ENCODE measurements around the gene DOCK2.
A peak's percentile ranks its signal among the peaks of the same experiment; 100 is the strongest.

The DOCK2 gene

GRCh38 chr5:169908864-169909263 is 271.8 kb downstream of the DOCK2 start:
- no peaks in the 10 kb centered on the region for H3K27me3 ChIP-seq (ENCODE audit: insufficient read depth, poor library complexity, severe bottlenecking)
- no peak for TF ChIP-seq CTCF (IDR thresholded peaks at IDR 0.05; ENCODE audit: poor library complexity, severe bottlenecking)
- no peak overlapping the region for H3K27ac ChIP-seq (ENCODE audit: poor library complexity, severe bottlenecking)
- ATAC-seq (ENCODE audit: low read depth): no peak
- H3K4me1 ChIP-seq (ENCODE audit: insufficient read depth, poor library complexity, severe bottlenecking): no peaks in the 10 kb centered on the region
- H3K9me3 ChIP-seq (ENCODE audit: severe bottlenecking): no peaks in the 10 kb centered on the region
- no peaks in the 10 kb centered on the region for H3K36me3 ChIP-seq (ENCODE audit: low read depth)
- no peak overlapping the region for H3K4me3 ChIP-seq (ENCODE audit: severe bottlenecking)
- DNase-seq (ENCODE audit: low spot score): no peak

DNA sequence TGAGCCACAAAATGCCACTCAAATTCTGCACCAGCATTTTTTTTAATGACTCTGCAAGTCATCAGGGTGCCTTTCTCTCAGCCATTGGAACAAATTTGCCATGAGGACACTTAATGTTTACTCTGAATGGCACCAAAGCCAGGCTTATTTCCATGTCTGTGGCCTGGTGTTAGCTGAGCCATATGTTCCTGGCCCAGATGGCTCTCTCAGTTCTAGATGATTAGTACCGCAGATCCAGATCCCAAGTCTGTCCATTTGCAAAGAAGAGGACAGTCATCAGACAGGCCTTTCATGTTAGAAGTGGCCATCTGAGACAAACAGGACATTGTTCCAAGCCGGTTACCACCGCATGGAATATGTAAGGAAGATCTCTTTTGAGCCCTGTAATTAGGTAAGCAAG is 272.9 kb downstream of the DOCK2 start:
- Histone ChIP-seq H3K27me3 (ENCODE audit: insufficient read depth, poor library complexity, severe bottlenecking) (no peaks in the 10 kb centered on the region), H3K36me3 (ENCODE audit: low read depth) (no peaks in the 10 kb centered on the region), H3K4me3 (ENCODE audit: severe bottlenecking) (no peak overlapping the region), H3K27ac (ENCODE audit: poor library complexity, severe bottlenecking) (no peak overlapping the region), H3K4me1 (ENCODE audit: insufficient read depth, poor library complexity, severe bottlenecking) (no peaks in the 10 kb centered on the region), H3K9me3 (ENCODE audit: severe bottlenecking) (no peaks in the 10 kb centered on the region)
- DNase-seq (ENCODE audit: low spot score): no peak
- no peak for ATAC-seq (ENCODE audit: low read depth)
- TF ChIP-seq CTCF (IDR thresholded peaks at IDR 0.05; ENCODE audit: poor library complexity, severe bottlenecking): no peak

GRCh38 chr5:169910393-169910792 is 273.3 kb downstream of the DOCK2 start:
- no peak for DNase-seq (ENCODE audit: low spot score)
- H3K4me1 ChIP-seq (ENCODE audit: insufficient read depth, poor library complexity, severe bottlenecking): no peaks in the 10 kb centered on the region
- no peaks in the 10 kb centered on the region for H3K36me3 ChIP-seq (ENCODE audit: low read depth)
- H3K9me3 ChIP-seq (ENCODE audit: severe bottlenecking): no peaks in the 10 kb centered on the region
- H3K27ac ChIP-seq (ENCODE audit: poor library complexity, severe bottlenecking): no peak overlapping the region
- no peak for TF ChIP-seq CTCF (IDR thresholded peaks at IDR 0.05; ENCODE audit: poor library complexity, severe bottlenecking)
- ATAC-seq (ENCODE audit: low read depth): no peak
- H3K27me3 ChIP-seq (ENCODE audit: insufficient read depth, poor library complexity, severe bottlenecking): no peaks in the 10 kb centered on the region
- H3K4me3 ChIP-seq (ENCODE audit: severe bottlenecking): no peak overlapping the region

DNA sequence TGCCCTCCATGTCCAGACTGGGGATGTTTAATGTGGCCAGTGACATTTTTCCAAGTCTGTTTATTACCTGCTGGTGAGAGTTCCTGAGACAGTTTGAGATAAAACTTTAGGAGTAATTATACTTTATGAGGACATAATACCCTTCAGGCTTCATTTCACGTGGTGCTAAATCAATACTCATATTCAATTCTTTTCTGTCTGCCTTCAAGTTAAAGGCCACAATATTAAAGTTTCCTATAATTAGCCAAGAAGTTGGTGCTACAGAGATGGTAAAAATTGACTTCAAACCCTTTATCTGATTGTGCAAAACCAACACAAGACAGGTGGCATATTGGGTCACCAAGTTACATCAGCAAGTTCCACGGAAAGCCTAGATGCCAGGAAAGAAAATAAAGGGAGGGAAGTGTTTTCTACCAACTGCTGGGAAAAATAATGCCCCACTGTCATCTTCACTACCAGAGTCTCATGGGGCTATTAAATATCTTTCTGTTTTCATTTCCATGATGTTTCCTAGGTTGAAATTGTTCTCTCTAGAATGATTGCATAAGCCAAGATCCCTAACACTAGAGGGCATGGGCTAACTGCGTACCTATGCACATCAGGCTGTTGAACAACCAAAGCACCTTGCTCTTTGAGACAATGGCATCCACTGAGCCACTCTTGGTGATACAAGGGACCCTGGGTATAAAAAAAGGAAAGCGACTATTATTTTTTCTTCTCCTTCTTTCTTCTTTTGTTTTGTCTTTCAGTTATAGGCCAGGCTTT is 274.6 kb downstream of the DOCK2 start:
- no peak for DNase-seq (ENCODE audit: low spot score)

More for the DNA sequence above, 274.6 kb downstream of the DOCK2 start:
- peak; percentile 50 for TF ChIP-seq CTCF (IDR thresholded peaks at IDR 0.05; ENCODE audit: poor library complexity, severe bottlenecking)
- no peak overlapping the region for H3K4me3 ChIP-seq (ENCODE audit: severe bottlenecking)
- peak; percentile 45; the same call in 1 of the 3 replicates for ATAC-seq (ENCODE audit: low read depth)
- no peaks in the 10 kb centered on the region for H3K9me3 ChIP-seq (ENCODE audit: severe bottlenecking)
- no peaks in the 10 kb centered on the region for H3K4me1 ChIP-seq (ENCODE audit: insufficient read depth, poor library complexity, severe bottlenecking)
- no peaks in the 10 kb centered on the region for H3K36me3 ChIP-seq (ENCODE audit: low read depth)
- no peaks in the 10 kb centered on the region for H3K27me3 ChIP-seq (ENCODE audit: insufficient read depth, poor library complexity, severe bottlenecking)
- H3K27ac ChIP-seq (ENCODE audit: poor library complexity, severe bottlenecking): no peak overlapping the region
